Measurements from ENCODE around the gene PLCH2. TPM values are rescaled to one million over a fixed set of nuclear protein-coding genes. Genes with fewer than 3 reads are reported as not detected.

PLCH2 gene
- polyA plus RNA-seq, 1 donor from 2014 or later: 5.7 TPM

GRCh38 chr1:2436876-2437275, 39.2 kb upstream of the PLCH2 start (continued):
- TF ChIP-seq CTCF (IDR thresholded peaks at IDR 0.05; ENCODE audit: poor library complexity, severe bottlenecking): no peak

- no peak for TF ChIP-seq CTCF (IDR thresholded peaks at IDR 0.05; ENCODE audit: poor library complexity, severe bottlenecking)
- no peak for TF ChIP-seq EZH2 (IDR thresholded peaks at IDR 0.05; ENCODE audit: borderline replicate concordance, insufficient read depth, low read length, poor library complexity, severe bottlenecking)
- TF ChIP-seq EP300 (conservative IDR thresholded peaks at IDR 0.05; ENCODE audit: poor library complexity, severe bottlenecking): no peak
- no peak for TF ChIP-seq TAF1 (IDR thresholded peaks at IDR 0.05; ENCODE audit: low read depth)
- no peak for TF ChIP-seq SMC3 (conservative IDR thresholded peaks at IDR 0.05; ENCODE audit: poor library complexity)
- no peak for TF ChIP-seq POLR2AphosphoS5 (IDR thresholded peaks at IDR 0.05)
- TF ChIP-seq REST (IDR thresholded peaks at IDR 0.05; ENCODE audit: borderline replicate concordance): no peak
- TF ChIP-seq MXI1 (conservative IDR thresholded peaks at IDR 0.05; ENCODE audit: poor library complexity, severe bottlenecking): no peak
- no peak for TF ChIP-seq RAD21 (conservative IDR thresholded peaks at IDR 0.05)
- no peak overlapping the region for H3K4me2 ChIP-seq (ENCODE audit: low read length)
- no peak overlapping the region for H3K4me3 ChIP-seq (ENCODE audit: low read length)
- no peaks in the 10 kb centered on the region for H4K20me1 ChIP-seq (ENCODE audit: insufficient read depth)
- H3K9me3 ChIP-seq (ENCODE audit: low read length): no peaks in the 10 kb centered on the region
- H3K9me2 ChIP-seq (ENCODE audit: insufficient read depth, low read length): no peaks in the 10 kb centered on the region
- H3K9ac ChIP-seq (ENCODE audit: low read length): no peak overlapping the region
- H2AFZ ChIP-seq (ENCODE audit: low read depth, low read length): no peak overlapping the region
- H3F3A ChIP-seq (ENCODE audit: insufficient read depth, low read length, poor library complexity, severe bottlenecking): no peaks in the 10 kb centered on the region
- no peaks in the 10 kb centered on the region for H3K79me2 ChIP-seq (replicated peaks; ENCODE audit: insufficient read depth, low read length)
- no peak overlapping the region for H3K27ac ChIP-seq (ENCODE audit: low read length)
- no peaks in the 10 kb centered on the region for H3K36me3 ChIP-seq (ENCODE audit: insufficient read depth, low read length)
- no peaks in the 10 kb centered on the region for H3K27me3 ChIP-seq (ENCODE audit: insufficient read depth, low read depth, low read length)
Measured at GRCh38 chr1:2437617-2438016, 38.5 kb upstream of the PLCH2 start.

- Histone ChIP-seq H3K36me3 (ENCODE audit: insufficient read depth, low read length) (no peaks in the 10 kb centered on the region), H3K9me2 (ENCODE audit: insufficient read depth, low read length) (no peaks in the 10 kb centered on the region), H3K4me3 (ENCODE audit: low read length) (no peak overlapping the region), H3K4me2 (ENCODE audit: low read length) (no peak overlapping the region), H3K27me3 (ENCODE audit: insufficient read depth, low read depth, low read length) (no peaks in the 10 kb centered on the region), H3K9ac (ENCODE audit: low read length) (no peak overlapping the region), H2AFZ (ENCODE audit: low read depth, low read length) (no peak overlapping the region), H3K79me2 (replicated peaks; ENCODE audit: insufficient read depth, low read length) (no peaks in the 10 kb centered on the region), H4K20me1 (ENCODE audit: insufficient read depth) (no peaks in the 10 kb centered on the region), H3K9me3 (ENCODE audit: low read length) (no peaks in the 10 kb centered on the region), H3F3A (ENCODE audit: insufficient read depth, low read length, poor library complexity, severe bottlenecking) (no peaks in the 10 kb centered on the region), H3K27ac (ENCODE audit: low read length) (no peak overlapping the region)
- TF ChIP-seq MXI1 (conservative IDR thresholded peaks at IDR 0.05; ENCODE audit: poor library complexity, severe bottlenecking) (no peak), RAD21 (conservative IDR thresholded peaks at IDR 0.05) (no peak), POLR2AphosphoS5 (IDR thresholded peaks at IDR 0.05) (no peak), EP300 (conservative IDR thresholded peaks at IDR 0.05; ENCODE audit: poor library complexity, severe bottlenecking) (no peak), EZH2 (IDR thresholded peaks at IDR 0.05; ENCODE audit: borderline replicate concordance, insufficient read depth, low read length, poor library complexity, severe bottlenecking) (no peak), TAF1 (IDR thresholded peaks at IDR 0.05; ENCODE audit: low read depth) (no peak), CTCF (IDR thresholded peaks at IDR 0.05; ENCODE audit: poor library complexity, severe bottlenecking) (no peak), REST (IDR thresholded peaks at IDR 0.05; ENCODE audit: borderline replicate concordance) (no peak), SMC3 (conservative IDR thresholded peaks at IDR 0.05; ENCODE audit: poor library complexity) (no peak)
Measured at GRCh38 chr1:2438038-2438437, 38.1 kb upstream of the PLCH2 start.
